Measurements from ENCODE around the gene PIEZO2. TPM values are rescaled to one million over a fixed set of nuclear protein-coding genes. Genes with fewer than 3 reads are reported as not detected.

Gene PIEZO2
- total RNA-seq, 4 donors from 2014 or later, result 0.68 to 2.2 (median 1.1) TPM

GRCh38 chr18:11055721-11056120 is 93.6 kb downstream of the PIEZO2 start:
- Histone ChIP-seq H3K36me3 (no peaks in the 10 kb centered on the region), H3K27ac (no peak overlapping the region), H3K4me3 (no peak overlapping the region), H3K9me3 (no peaks in the 10 kb centered on the region), H3K27me3 (no peaks in the 10 kb centered on the region), H3K4me1 (no peaks in the 10 kb centered on the region)
- no peak for DNase-seq (ENCODE audit: low spot score in 2 of 2)
- TF ChIP-seq CTCF (IDR thresholded peaks at IDR 0.05), result no peak
- TF ChIP-seq POLR2AphosphoS5 (IDR thresholded peaks at IDR 0.05), result no peak
- TF ChIP-seq EP300 (IDR thresholded peaks at IDR 0.05), result no peak
- no peak for TF ChIP-seq POLR2A (IDR thresholded peaks at IDR 0.05)
- WGBS, result 88% methylated on average over 7 of the region's 8 CpGs

- H3K4me3 ChIP-seq, result no peak overlapping the region
- no peaks in the 10 kb centered on the region for H3K36me3 ChIP-seq
- 85% methylated on average over 4 of the region's 4 CpGs for WGBS
- H3K27ac ChIP-seq, result no peak overlapping the region
- no peak for DNase-seq (ENCODE audit: low spot score in 2 of 2)
- TF ChIP-seq EP300 (IDR thresholded peaks at IDR 0.05) (no peak), CTCF (IDR thresholded peaks at IDR 0.05) (no peak), POLR2A (IDR thresholded peaks at IDR 0.05) (no peak), POLR2AphosphoS5 (IDR thresholded peaks at IDR 0.05) (no peak)
- no peaks in the 10 kb centered on the region for H3K4me1 ChIP-seq
- no peaks in the 10 kb centered on the region for H3K9me3 ChIP-seq
- H3K27me3 ChIP-seq, result no peaks in the 10 kb centered on the region
Observed at GRCh38 chr18:11054497-11054896, 94.9 kb downstream of the PIEZO2 start.

GRCh38 chr18:11053293-11053692 is 96.1 kb downstream of the PIEZO2 start:
- no peak for DNase-seq (ENCODE audit: low spot score in 2 of 2)
- H3K27ac ChIP-seq, result no peak overlapping the region
- H3K27me3 ChIP-seq, result no peaks in the 10 kb centered on the region
- H3K9me3 ChIP-seq, result no peaks in the 10 kb centered on the region
- no peak overlapping the region for H3K4me3 ChIP-seq
- H3K4me1 ChIP-seq, result no peaks in the 10 kb centered on the region
- H3K36me3 ChIP-seq, result no peaks in the 10 kb centered on the region
- TF ChIP-seq EP300 (IDR thresholded peaks at IDR 0.05) (no peak), CTCF (IDR thresholded peaks at IDR 0.05) (no peak), POLR2A (IDR thresholded peaks at IDR 0.05) (no peak), POLR2AphosphoS5 (IDR thresholded peaks at IDR 0.05) (no peak)
- WGBS, result 94% methylated on average over 1 of the region's 1 CpG

- no peak for TF ChIP-seq CTCF (IDR thresholded peaks at IDR 0.05)
- no peak for DNase-seq (ENCODE audit: low spot score in 2 of 2)
- WGBS, result 87% methylated on average over 3 of the region's 3 CpGs
- no peak overlapping the region for H3K27ac ChIP-seq
- H3K27me3 ChIP-seq, result no peaks in the 10 kb centered on the region
- H3K9me3 ChIP-seq, result no peaks in the 10 kb centered on the region
- H3K36me3 ChIP-seq, result no peaks in the 10 kb centered on the region
- no peaks in the 10 kb centered on the region for H3K4me1 ChIP-seq
- H3K4me3 ChIP-seq, result no peak overlapping the region
Observed at GRCh38 chr18:11052800-11053199, 96.6 kb downstream of the PIEZO2 start.

GRCh38 chr18:11051462-11051861 is 97.9 kb downstream of the PIEZO2 start:
- H3K4me3 ChIP-seq, result no peak overlapping the region
- WGBS, result 90% methylated on average over 3 of the region's 3 CpGs
- DNase-seq (ENCODE audit: low spot score in 2 of 2), result no peak
- no peak overlapping the region for H3K27ac ChIP-seq
- H3K36me3 ChIP-seq, result no peaks in the 10 kb centered on the region
- H3K4me1 ChIP-seq, result no peaks in the 10 kb centered on the region
- H3K9me3 ChIP-seq, result no peaks in the 10 kb centered on the region
- no peak for TF ChIP-seq POLR2AphosphoS5 (IDR thresholded peaks at IDR 0.05)
- no peaks in the 10 kb centered on the region for H3K27me3 ChIP-seq

GRCh38 chr18:11050966-11051365 is 98.4 kb downstream of the PIEZO2 start:
- Histone ChIP-seq H3K27me3 (no peaks in the 10 kb centered on the region), H3K27ac (no peak overlapping the region), H3K4me3 (no peak overlapping the region), H3K9me3 (no peaks in the 10 kb centered on the region), H3K36me3 (no peaks in the 10 kb centered on the region), H3K4me1 (no peaks in the 10 kb centered on the region)
- TF ChIP-seq POLR2AphosphoS5 (IDR thresholded peaks at IDR 0.05), result no peak
- no peak for TF ChIP-seq POLR2A (IDR thresholded peaks at IDR 0.05)
- TF ChIP-seq EP300 (IDR thresholded peaks at IDR 0.05), result no peak
- TF ChIP-seq CTCF (IDR thresholded peaks at IDR 0.05), result no peak
- 82% methylated on average over 2 of the region's 2 CpGs for WGBS
- DNase-seq (ENCODE audit: low spot score in 2 of 2), result no peak
